Hematopoietic multipotent progenitor cell treated with erythropoietin and hydrocortisone succinate and interleukin-3 and kit ligand, for 4 days (in vitro differentiated cells): ENCODE results near the gene PLA2G15.
A peak's percentile ranks its signal among the peaks of the same experiment; 100 is the strongest.

Experiments used
- DNase-seq: peaks from one replicate; pipeline ENCODE4 v3.0.0-alpha.2; 2015

The PLA2G15 gene

DNA sequence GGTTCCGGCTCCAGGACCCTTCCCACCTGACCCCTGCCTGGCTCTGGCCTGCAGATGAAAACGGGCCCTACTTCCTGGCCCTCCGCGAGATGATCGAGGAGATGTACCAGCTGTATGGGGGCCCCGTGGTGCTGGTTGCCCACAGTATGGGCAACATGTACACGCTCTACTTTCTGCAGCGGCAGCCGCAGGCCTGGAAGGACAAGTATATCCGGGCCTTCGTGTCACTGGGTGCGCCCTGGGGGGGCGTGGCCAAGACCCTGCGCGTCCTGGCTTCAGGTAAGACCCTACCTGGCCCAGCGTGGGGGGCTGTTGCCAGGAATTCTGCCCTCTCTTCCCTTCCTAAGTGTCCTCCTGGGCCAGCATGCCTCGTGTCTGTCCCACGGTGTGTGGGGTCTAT is 10.5 kb downstream of the PLA2G15 start:
- no peak for DNase-seq

DNA sequence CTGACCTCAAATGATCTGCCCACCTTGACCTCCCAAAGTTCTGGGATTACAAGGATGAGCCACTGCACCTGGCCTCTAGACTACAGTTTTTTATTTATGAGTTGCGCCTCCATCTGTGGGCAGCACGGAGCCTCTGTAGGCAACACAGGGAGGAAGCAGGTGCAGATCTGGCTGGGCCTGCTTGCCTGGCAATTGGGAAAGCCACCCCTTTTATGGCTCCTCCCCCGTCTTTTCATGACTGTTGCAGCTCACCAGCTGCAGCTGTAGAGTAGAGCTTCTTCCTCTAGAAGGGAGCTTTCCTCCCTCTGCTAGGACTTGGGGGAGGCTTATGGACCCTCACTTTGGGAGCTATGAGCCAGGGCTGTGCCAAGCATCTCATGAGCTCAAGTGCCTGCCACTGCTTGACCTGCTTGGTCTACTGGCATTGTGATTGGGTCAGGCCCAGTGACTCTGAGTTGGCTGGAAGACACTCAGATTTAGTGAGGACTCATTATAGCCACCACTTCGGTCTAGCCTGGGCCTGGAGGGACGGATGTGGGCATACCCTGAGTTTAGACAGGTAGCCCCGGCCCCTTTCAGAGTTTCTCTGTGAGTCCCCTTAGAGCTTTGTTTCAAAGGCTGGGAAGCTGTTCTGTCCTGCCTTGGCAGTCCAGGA is 12.2 kb downstream of the PLA2G15 start:
- DNase-seq, result peak; percentile 87

GRCh38 chr16:68257906-68258800 is 13.0 kb downstream of the PLA2G15 start:
- peak; percentile 77 for DNase-seq

GRCh38 chr16:68259007-68259825 is 14.0 kb downstream of the PLA2G15 start:
- DNase-seq, result no peak

DNA sequence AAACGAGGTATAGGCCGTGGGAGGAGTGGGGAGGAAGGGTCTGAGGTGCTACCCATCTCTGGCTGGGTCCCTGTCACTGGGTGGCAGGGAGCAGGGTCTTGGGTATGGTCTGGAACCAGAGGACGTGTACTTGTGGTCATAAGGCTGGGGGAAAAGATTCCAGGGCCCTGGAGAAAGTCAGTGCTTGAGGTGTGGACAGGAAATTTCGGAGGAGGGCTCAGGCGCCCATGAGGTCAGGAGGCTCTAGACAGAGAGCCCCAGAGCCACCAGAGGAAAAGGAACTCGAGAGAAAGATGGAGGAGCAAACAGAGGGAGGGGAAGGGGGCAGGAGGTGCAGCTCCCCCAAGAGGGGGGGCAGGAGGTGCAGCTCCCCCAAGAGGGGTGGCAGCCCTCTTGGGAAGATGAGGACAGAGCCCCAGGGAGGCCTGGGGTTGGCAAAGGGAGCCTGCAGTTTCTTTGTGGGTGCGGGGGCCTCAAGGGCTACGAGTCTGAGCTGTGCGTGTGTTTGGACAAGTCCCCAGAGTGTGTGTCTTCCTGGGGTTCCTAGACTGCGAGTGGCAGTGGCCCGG is 18.5 kb downstream of the PLA2G15 start:
- no peak for DNase-seq

DNA sequence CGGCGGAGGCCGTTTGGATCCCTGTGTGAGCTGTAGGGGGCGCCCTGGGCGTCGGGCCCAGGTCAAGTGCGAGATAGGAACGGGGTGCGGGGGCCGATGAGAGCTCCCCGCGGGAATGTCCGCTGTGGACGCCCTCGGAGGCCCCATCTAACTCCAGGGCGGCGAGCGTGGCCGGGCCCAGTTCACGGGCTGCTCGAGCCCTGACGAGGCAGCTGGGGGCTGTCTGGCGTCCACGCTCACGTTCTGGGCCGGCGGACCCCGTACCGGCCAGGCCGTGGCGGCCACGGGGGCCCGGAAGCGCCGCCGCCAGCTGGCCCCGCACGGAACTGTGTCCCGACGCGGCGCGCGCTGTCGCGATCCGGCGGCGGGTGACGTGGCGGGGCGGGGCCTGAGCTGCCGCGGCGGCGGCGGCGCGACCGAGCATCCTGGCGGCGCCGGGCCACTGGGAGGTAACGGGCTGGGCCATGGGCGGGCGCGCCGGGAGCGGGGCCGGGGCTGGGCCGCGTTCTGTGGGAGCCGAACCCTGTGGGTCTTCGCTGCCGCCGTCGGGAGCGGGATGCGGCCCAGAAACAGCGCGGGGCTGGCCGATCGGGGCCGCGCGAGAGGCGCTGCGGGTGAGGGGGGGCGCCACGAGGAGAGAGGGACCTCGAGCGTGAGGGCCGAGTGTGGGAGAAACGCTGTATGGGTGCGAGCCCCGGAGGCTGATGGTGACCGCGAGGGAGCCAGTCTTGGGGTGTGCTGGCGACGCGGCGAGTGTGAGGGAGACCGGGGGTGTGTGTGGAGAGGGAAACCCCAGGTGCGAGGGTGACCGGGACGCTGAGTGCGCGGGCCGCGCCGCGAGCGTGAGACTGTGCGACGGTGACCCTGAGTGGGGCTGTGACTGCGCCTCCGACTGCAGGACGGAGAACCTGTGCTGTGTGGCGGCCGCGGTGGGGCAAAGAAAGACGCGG is 19.2 kb downstream of the PLA2G15 start, which contains the start of gene SLC7A6:
SLC7A6 (plus strand) TSS at position 399 of the 950 bp plus-strand sequence. CDS start 10,201 bp downstream, outside the sequence.
- peak; percentile 90 for DNase-seq

GRCh38 chr16:68265078-68265920 is 20.1 kb downstream of the PLA2G15 start:
- peak; percentile 76 for DNase-seq

GRCh38 chr16:68267612-68268405 is 22.6 kb downstream of the PLA2G15 start:
- DNase-seq, result no peak

DNA sequence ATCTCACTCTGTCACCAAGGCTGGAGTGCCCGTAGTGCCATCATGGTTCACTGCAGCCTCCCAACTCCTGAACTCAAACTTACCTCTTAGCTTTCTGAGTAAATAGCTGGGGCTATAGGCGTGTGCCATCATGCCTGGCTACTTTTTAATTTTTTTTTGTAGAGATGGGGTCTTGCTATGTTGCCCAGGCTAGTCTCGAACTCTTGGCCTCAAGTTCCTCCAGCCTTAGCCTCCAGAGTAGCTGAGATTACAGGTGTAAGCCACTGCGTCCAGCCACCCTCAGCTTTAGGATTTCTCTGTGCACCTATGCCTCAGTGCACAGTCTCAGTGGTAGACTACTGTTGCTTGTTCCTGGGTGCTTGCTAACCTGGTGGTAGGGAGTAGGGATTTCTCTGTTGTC is 24.6 kb downstream of the PLA2G15 start:
- no peak for DNase-seq

DNA sequence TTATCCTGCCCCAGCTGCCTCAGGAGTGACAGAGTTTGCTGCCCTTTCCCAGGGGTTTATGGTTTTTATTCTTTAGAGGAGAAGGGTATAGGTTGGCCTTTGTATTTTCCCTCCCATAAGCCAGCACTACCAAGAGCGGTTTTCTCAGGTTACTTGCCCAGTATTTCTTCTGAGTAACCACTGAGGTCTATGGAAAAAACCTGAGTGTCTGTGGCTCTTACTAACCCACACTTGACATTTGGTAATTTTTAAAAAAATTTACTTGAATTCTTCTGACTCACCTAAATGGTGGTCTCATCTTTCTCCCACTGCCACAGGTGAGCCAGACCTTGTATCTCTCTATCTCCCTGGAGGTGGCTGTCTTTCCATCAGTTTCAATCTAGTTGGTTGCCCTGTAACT is 25.2 kb downstream of the PLA2G15 start:
- DNase-seq, result no peak

- no peak for DNase-seq
Measured at GRCh38 chr16:68272507-68273209, 27.5 kb downstream of the PLA2G15 start.

DNA sequence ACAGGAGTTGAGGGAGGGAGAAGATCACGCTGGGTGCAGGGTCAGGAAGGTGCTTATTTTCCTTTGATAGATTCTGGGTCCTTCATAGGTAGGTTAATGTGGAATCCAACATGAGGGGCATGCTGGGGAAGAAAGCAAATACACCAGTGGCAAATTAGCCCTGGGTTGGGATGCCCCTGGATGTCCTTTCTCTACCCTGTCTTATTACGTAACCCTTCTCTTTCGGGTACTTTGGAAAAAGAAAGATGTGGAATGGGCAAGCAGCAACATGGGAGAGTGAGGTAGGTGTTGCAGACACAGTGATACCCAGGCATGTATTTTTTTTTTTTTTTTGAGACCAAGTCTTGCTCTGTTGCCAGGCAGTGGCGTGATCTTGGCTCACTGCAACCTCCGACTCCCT is 28.3 kb downstream of the PLA2G15 start:
- no peak for DNase-seq

GRCh38 chr16:68273896-68274295 is 28.7 kb downstream of the PLA2G15 start:
- no peak for DNase-seq

- no peak for DNase-seq
Measured at GRCh38 chr16:68274441-68274840, 29.3 kb downstream of the PLA2G15 start.

DNA sequence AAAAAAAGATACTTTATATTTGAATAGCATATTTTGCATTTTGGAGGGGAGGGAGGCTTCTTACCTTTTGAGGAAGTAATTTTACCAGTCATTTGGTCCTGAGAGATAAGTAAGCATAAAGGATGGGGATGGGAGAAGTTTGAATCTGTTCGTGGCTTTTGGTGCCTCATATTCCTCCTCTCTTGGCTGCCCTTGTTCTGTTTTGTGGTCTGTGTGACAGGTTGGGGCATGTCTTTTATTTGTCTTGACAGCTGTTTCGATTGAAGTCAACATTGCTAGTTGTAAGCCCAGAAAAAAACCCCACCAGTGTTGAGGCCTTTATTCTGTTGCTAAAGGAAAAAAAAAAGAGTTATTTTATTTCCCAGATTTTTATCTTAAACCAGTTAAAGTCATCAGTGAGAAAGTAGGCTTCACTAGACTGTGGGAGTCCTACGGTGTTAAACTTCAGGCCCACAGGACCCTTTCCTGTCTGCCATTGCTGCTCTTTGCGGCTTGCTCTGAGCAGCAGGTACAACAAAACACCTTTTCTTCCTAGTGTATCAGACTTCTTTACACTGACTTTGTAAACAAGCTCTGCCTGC is 30.5 kb downstream of the PLA2G15 start:
- DNase-seq, result peak; percentile 76

DNA sequence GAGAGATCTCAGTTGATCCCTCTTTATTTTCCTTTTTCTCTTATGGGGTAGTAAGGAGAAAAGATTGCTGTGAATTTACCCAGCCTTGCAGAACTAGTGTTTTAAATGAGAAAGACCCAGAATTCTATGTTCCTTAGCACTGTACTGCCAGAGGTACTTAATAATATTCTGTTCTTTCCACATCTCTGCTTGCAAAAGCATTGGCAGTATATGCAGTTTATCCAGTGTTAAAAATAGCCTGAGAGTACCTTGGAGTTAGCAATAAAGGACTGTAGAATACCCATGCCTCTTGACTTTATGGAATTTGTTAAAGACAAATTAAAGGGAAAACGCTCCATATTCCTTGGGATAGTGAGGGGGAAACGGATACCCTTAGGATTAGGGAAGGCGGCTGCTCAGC is 31.1 kb downstream of the PLA2G15 start:
- no peak for DNase-seq

- DNase-seq, result no peak
Measured at GRCh38 chr16:68279726-68280558, 34.8 kb downstream of the PLA2G15 start.
